ENCODE results near the gene COX7A2.

Gene COX7A2

GRCh38 chr6:75268121-75268987 lies 24.8 kb upstream of the COX7A2 start:
- no peak for DNase-seq

- no peak for DNase-seq
Measured at GRCh38 chr6:75267461-75267860, 23.9 kb upstream of the COX7A2 start.

GRCh38 chr6:75266716-75267291 lies 23.2 kb upstream of the COX7A2 start:
- DNase-seq = no peak

GRCh38 chr6:75263401-75263750 lies 19.8 kb upstream of the COX7A2 start:
- no peak for DNase-seq

- DNase-seq = no peak
Measured at GRCh38 chr6:75262716-75263400, 19.3 kb upstream of the COX7A2 start.

GRCh38 chr6:75261299-75261698 lies 17.7 kb upstream of the COX7A2 start:
- no peak for DNase-seq

- DNase-seq = no peak
Measured at GRCh38 chr6:75257343-75258087, 13.9 kb upstream of the COX7A2 start.

- DNase-seq = no peak
Measured at GRCh38 chr6:75250552-75250951, 7.0 kb upstream of the COX7A2 start.

GRCh38 chr6:75249837-75250236 lies 6.2 kb upstream of the COX7A2 start:
- DNase-seq = no peak

GRCh38 chr6:75246386-75246785 lies 2.8 kb upstream of the COX7A2 start:
- DNase-seq = no peak

GRCh38 chr6:75244063-75244584 lies 523 bp upstream of the COX7A2 start:
- DNase-seq = no peak

GRCh38 chr6:75236630-75237029 lies 7.0 kb downstream of the COX7A2 start:
- no peak for DNase-seq

- no peak for DNase-seq
Measured at GRCh38 chr6:75235271-75235670, 8.3 kb downstream of the COX7A2 start.

GRCh38 chr6:75234126-75234865 lies 9.3 kb downstream of the COX7A2 start:
- DNase-seq = no peak

- no peak for DNase-seq
Measured at GRCh38 chr6:75233092-75233615, 10.4 kb downstream of the COX7A2 start.

GRCh38 chr6:75230484-75231325 lies 12.9 kb downstream of the COX7A2 start:
- no peak for DNase-seq

GRCh38 chr6:75224303-75224926 lies 19.2 kb downstream of the COX7A2 start:
- no peak for DNase-seq

GRCh38 chr6:75223428-75223827 lies 20.2 kb downstream of the COX7A2 start:
- no peak for DNase-seq

- DNase-seq = no peak
Measured at GRCh38 chr6:75222261-75222660, 21.3 kb downstream of the COX7A2 start.

GRCh38 chr6:75221116-75221515 lies 22.5 kb downstream of the COX7A2 start:
- DNase-seq = no peak

- no peak for DNase-seq
Measured at GRCh38 chr6:75220357-75220756, 23.2 kb downstream of the COX7A2 start.
